Mesenchymal stem cell (in vitro differentiated cells and primary cell): ENCODE measurements around the gene ALDH1A3.

Experiments used
- DNase-seq: peaks from one replicate; pipeline ENCODE4 v3.0.0-alpha.2; 2013
- H2AFZ ChIP-seq: one replicate; pipeline ENCODE4 v1.6.1; 2013; ENCODE audit warnings: low read depth, mild to moderate bottlenecking, control low read depth, inconsistent platforms, low read length, moderate library complexity
- H2AK5ac ChIP-seq: 2 replicates; pipeline ENCODE4 v1.6.1; 2013; ENCODE audit warnings: low read length, moderate library complexity, mild to moderate bottlenecking, inconsistent platforms; ENCODE audit not compliant: severe bottlenecking
- H2BK120ac ChIP-seq: one replicate; pipeline ENCODE4 v1.6.1; 2013; ENCODE audit warnings: low read depth, mild to moderate bottlenecking, inconsistent platforms, low read length, moderate library complexity
- H2BK12ac ChIP-seq, 2 experiments: one replicate each; pipeline ENCODE4 v1.6.1; 2013; ENCODE audit warnings: inconsistent platforms in 2 of 2, low read length in 2 of 2, mild to moderate bottlenecking in 2 of 2, moderate library complexity in 2 of 2, control low read depth in 1 of 2
- H2BK15ac ChIP-seq: one replicate; pipeline ENCODE4 v1.6.1; 2013; ENCODE audit warnings: mild to moderate bottlenecking, low read depth, inconsistent platforms; ENCODE audit not compliant: poor library complexity, severe bottlenecking
- H2BK5ac ChIP-seq: 2 replicates; pipeline ENCODE4 v1.6.1; 2013; ENCODE audit warnings: low read depth, mild to moderate bottlenecking, low read length, control low read depth, inconsistent platforms; ENCODE audit not compliant: poor library complexity, severe bottlenecking
- H3K14ac ChIP-seq, 2 experiments: one replicate each; pipeline ENCODE4 v1.6.1; 2013; ENCODE audit warnings: inconsistent platforms in 2 of 2, low read length in 2 of 2, control low read depth in 1 of 2, mild to moderate bottlenecking in 1 of 2, moderate library complexity in 1 of 2
- H3K18ac ChIP-seq, 2 experiments: one replicate each; pipeline ENCODE4 v1.6.1; 2013; ENCODE audit warnings: inconsistent platforms in 2 of 2, low read length in 2 of 2, control low read depth in 1 of 2, low read depth in 1 of 2, mild to moderate bottlenecking in 1 of 2
- H3K23ac ChIP-seq, 2 experiments: one replicate each; pipeline ENCODE4 v1.6.1; 2013; ENCODE audit warnings: inconsistent platforms in 2 of 2, low read length in 2 of 2, mild to moderate bottlenecking in 2 of 2, moderate library complexity in 2 of 2, control low read depth in 1 of 2
- H3K27ac ChIP-seq: 2 replicates; pipeline ENCODE4 v1.5.1; 2013; ENCODE audit warnings: mild to moderate bottlenecking, moderate library complexity, low read length, control low read depth, inconsistent platforms; ENCODE audit not compliant: poor library complexity, severe bottlenecking
- H3K27me3 ChIP-seq, 2 experiments: 2 replicates each; pipeline versions ENCODE4 v1.6.1 to v1.7.0; 2013; ENCODE audit warnings: low read length in 2 of 2, mild to moderate bottlenecking in 2 of 2, moderate library complexity in 2 of 2, control low read depth in 1 of 2, inconsistent platforms in 1 of 2; ENCODE audit not compliant: control insufficient read depth in 1 of 2, insufficient read depth in 1 of 2
- H3K36me3 ChIP-seq, 2 experiments: 2 replicates each; pipeline versions ENCODE4 v1.6.1 to v1.7.0; 2013; ENCODE audit warnings: low read length in 2 of 2, control low read depth in 1 of 2, inconsistent platforms in 1 of 2, low read depth in 1 of 2, mild to moderate bottlenecking in 1 of 2; ENCODE audit not compliant: insufficient read depth in 2 of 2, control insufficient read depth in 1 of 2
- H3K4ac ChIP-seq, 2 experiments: one replicate each; pipeline ENCODE4 v1.6.1; 2013; ENCODE audit warnings: inconsistent platforms in 2 of 2, low read length in 2 of 2, mild to moderate bottlenecking in 2 of 2, moderate library complexity in 2 of 2, control low read depth in 1 of 2, low read depth in 1 of 2
- H3K4me1 ChIP-seq: 2 replicates; pipeline ENCODE4 v1.6.1; 2013; ENCODE audit warnings: low read depth, low read length, control low read depth; ENCODE audit not compliant: control insufficient read depth, insufficient read depth
- H3K4me2 ChIP-seq: 2 replicates; pipeline ENCODE4 v1.6.1; 2013; ENCODE audit warnings: low read length, mild to moderate bottlenecking, inconsistent platforms; ENCODE audit not compliant: poor library complexity, severe bottlenecking
- H3K4me3 ChIP-seq, 2 experiments: 2 replicates each; pipeline versions ENCODE4 v1.5.1 to v1.7.0; 2013; ENCODE audit warnings: low read length in 2 of 2, mild to moderate bottlenecking in 2 of 2, control low read depth in 1 of 2, low read depth in 1 of 2; ENCODE audit not compliant: insufficient read depth in 1 of 2
- H3K79me1 ChIP-seq: replicated peaks from 2 replicates; pipeline ENCODE4 v1.6.1; 2013; ENCODE audit warnings: mild to moderate bottlenecking, control low read depth, low read length, inconsistent platforms; ENCODE audit not compliant: poor library complexity, severe bottlenecking
- H3K9ac ChIP-seq: 2 replicates; pipeline ENCODE4 v1.7.0; 2013; ENCODE audit warnings: mild to moderate bottlenecking, low read length, moderate library complexity
- H3K9me3 ChIP-seq: 2 replicates; pipeline ENCODE4 v1.7.0; 2013; ENCODE audit warnings: mild to moderate bottlenecking, low read length; ENCODE audit not compliant: control insufficient read depth
- H4K8ac ChIP-seq: one replicate; pipeline ENCODE4 v1.6.1; 2013; ENCODE audit warnings: inconsistent platforms, mild to moderate bottlenecking, low read length, moderate library complexity
- H4K91ac ChIP-seq: one replicate; pipeline ENCODE4 v1.6.1; 2013; ENCODE audit warnings: mild to moderate bottlenecking, low read length, inconsistent platforms
- WGBS: methylation state at CpG from one replicate; pipeline ENCODE4 v1.1.7; 2013; ENCODE audit warnings: mixed read lengths; 5-methylcytosine and 5-hydroxymethylcytosine counted together

ALDH1A3 gene

DNA sequence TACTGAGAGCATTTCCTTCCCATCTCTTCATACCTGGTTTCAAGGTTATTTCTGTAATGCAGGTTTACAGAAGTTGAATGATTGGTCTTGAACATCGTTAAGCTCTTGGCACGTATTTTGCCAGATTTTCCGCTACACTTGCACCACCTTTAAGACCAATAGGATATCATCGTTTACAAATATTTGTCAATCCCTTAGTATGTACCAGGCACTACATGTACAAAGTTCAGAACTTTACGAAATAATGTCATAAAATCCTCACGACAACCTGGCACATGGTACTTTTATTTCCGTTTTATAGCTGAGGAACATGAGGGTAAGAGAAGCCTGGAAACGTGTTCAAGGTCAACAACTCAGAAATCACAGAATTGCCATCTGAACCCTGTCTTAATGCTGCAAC lies 45.8 kb downstream of the ALDH1A3 start:
- Histone ChIP-seq H2BK5ac (no peak overlapping the region), H3K36me3 (peaks cover 3 to 58% of the 10 kb centered on the region in 2 experiments), H2BK15ac (no peak overlapping the region), H3K9me3 (no peaks in the 10 kb centered on the region), H3K9ac (no peak overlapping the region), H3K4me2 (no peak overlapping the region), H3K4ac (no peak overlapping the region), H4K8ac (no peak overlapping the region), H3K27ac (no peak overlapping the region), H2AFZ (no peak overlapping the region), H3K23ac (no peak overlapping the region), H3K79me1 (no peaks in the 10 kb centered on the region), H3K14ac (no peak overlapping the region), H2BK120ac (no peak overlapping the region), H3K18ac (no peak overlapping the region), H3K27me3 (peaks cover 0 to 17% of the 10 kb centered on the region in 2 experiments), H3K4me1 (peaks cover 7% of the 10 kb centered on the region), H3K4me3 (no peak overlapping the region), H2AK5ac (no peak overlapping the region), H4K91ac (no peak overlapping the region), H2BK12ac (no peak overlapping the region)
- DNase-seq = no peak
- WGBS = 96% methylated on average over 8 of the region's 8 CpGs

DNA sequence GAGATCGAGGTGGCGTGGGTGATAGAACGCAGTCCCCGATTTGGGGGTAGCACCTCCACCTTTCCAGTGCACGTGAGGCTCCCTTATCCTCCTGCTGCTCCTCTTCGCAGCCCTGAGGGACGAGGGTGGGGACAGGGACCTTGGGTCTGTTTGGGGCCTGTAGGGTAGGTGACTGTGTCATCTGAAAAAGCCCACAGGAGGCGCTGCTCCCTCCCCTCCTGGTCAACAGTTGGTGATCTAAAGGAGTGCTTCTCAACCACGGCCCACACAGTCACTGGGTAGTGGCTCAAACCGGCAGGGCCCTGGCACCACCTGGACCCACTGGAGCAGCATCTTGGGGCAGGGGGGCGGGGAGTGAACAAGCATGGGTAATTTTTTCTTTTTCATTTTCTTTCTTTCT lies 46.6 kb downstream of the ALDH1A3 start:
- H3K79me1 ChIP-seq = no peaks in the 10 kb centered on the region
- peaks cover 3 to 62% of the 10 kb centered on the region in 2 experiments for H3K36me3 ChIP-seq
- no peak overlapping the region for H2AFZ ChIP-seq
- H2BK5ac ChIP-seq = no peak overlapping the region
- no peak overlapping the region for H3K27ac ChIP-seq
- no peak overlapping the region for H3K14ac ChIP-seq
- no peak overlapping the region for H2AK5ac ChIP-seq
- H4K91ac ChIP-seq = no peak overlapping the region
- no peak overlapping the region for H4K8ac ChIP-seq
- no peak for DNase-seq
- no peak overlapping the region for H3K4me3 ChIP-seq
- H3K4me1 ChIP-seq = peaks cover 7% of the 10 kb centered on the region
- no peaks in the 10 kb centered on the region for H3K9me3 ChIP-seq
- peaks cover 0 to 9% of the 10 kb centered on the region in 2 experiments for H3K27me3 ChIP-seq
- H3K4me2 ChIP-seq = no peak overlapping the region
- H2BK15ac ChIP-seq = no peak overlapping the region
- no peak overlapping the region for H3K4ac ChIP-seq
- no peak overlapping the region for H3K23ac ChIP-seq
- no peak overlapping the region for H2BK120ac ChIP-seq
- no peak overlapping the region for H3K9ac ChIP-seq
- 87% methylated on average over 8 of the region's 11 CpGs for WGBS
- H3K18ac ChIP-seq = no peak overlapping the region
- H2BK12ac ChIP-seq = no peak overlapping the region

DNA sequence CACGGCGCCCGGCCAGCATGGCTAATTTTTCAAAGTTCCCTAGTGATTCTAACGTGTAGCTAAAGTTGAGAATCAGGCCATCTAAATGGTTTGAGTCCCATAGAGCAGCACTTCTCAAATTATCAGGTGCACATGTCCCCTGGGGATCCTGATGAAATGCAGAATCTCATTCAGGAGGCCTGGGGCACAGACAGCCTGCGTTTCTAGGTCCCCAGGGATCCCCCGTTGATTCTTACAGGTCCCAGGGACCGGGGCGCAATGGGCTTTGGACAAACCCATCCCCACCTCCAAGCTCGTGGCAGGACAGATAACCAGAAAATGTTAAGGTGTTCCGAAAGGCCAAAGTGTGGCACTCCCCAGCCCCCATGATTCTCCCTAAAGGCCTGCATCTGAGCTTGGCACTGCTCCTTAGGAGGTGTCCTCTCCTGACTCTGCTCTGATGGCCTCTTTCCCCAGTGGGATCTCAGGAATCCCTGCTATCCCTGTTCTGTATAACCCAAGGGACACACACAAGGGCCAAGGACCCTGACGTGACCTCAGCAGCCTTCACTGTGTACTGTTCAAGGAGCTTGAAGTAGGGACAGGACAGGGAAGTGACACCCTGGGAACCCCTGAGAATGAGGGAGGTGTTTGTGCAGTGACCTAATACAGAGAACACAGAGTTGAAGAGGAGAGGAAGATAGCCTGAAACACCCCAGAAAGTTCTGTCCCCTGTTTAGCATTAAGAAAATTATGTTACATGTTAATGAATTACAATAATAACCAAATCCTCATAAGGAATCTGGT lies 47.5 kb downstream of the ALDH1A3 start:
- no peak overlapping the region for H4K91ac ChIP-seq
- no peak overlapping the region for H2AFZ ChIP-seq
- H2AK5ac ChIP-seq = no peak overlapping the region
- no peak overlapping the region for H3K23ac ChIP-seq
- no peak overlapping the region for H4K8ac ChIP-seq
- H3K4me3 ChIP-seq = no peak overlapping the region
- no peak overlapping the region for H3K27ac ChIP-seq
- no peak overlapping the region for H3K9ac ChIP-seq
- H2BK15ac ChIP-seq = no peak overlapping the region
- no peaks in the 10 kb centered on the region for H3K9me3 ChIP-seq
- 81% methylated on average over 11 of the region's 11 CpGs for WGBS
- H3K18ac ChIP-seq = no peak overlapping the region
- no peak overlapping the region for H2BK12ac ChIP-seq
- H2BK120ac ChIP-seq = no peak overlapping the region
- DNase-seq = no peak
- peaks cover 7% of the 10 kb centered on the region for H3K4me1 ChIP-seq
- H3K4ac ChIP-seq = no peak overlapping the region
- H2BK5ac ChIP-seq = no peak overlapping the region
- no peak overlapping the region for H3K4me2 ChIP-seq
- H3K14ac ChIP-seq = no peak overlapping the region
- H3K27me3 ChIP-seq = peaks cover 0 to 5% of the 10 kb centered on the region in 2 experiments
- H3K79me1 ChIP-seq = no peaks in the 10 kb centered on the region
- peaks cover 3 to 69% of the 10 kb centered on the region in 2 experiments for H3K36me3 ChIP-seq

DNA sequence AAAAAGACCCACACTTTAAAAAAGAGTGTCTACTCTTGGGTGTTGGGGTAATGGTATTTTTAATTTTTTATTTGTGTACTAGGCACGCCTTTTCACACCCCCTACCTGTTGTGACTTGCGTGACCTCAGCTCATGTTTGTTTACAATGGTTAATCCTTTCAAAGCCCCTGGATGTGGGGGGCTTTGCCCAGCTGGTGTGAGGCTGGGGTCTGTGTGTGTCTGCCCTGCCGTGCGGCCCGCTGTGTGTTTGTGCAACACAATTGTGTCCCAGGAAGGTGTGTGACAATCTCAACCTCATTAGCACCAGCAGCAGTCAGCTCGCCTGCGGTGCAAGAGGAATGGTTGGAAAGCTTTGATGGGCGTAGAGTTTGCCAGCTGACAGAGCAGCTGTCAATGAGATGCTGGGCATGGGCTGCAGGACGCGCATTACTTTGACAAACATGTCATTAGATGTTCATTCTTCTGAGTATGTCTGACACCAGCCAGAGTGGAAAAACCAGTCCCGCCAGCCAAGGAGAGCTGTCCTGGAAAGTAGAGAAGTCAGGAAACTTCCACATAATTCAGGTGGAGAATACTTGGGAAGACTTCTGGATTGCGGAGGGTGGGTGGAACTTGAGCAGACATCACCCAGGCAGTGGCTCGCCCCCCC lies 49.1 kb downstream of the ALDH1A3 start:
- Histone ChIP-seq H2AK5ac (no peak overlapping the region), H2BK120ac (no peak overlapping the region), H3K27me3 (no peaks in the 10 kb centered on the region), H4K91ac (no peak overlapping the region), H3K18ac (no peak overlapping the region), H3K79me1 (no peaks in the 10 kb centered on the region), H3K4me2 (no peak overlapping the region), H3K9me3 (no peaks in the 10 kb centered on the region), H3K36me3 (peaks cover 3 to 68% of the 10 kb centered on the region in 2 experiments), H3K4me3 (no peak overlapping the region), H2AFZ (no peak overlapping the region), H2BK5ac (no peak overlapping the region), H4K8ac (no peak overlapping the region), H2BK15ac (no peak overlapping the region), H3K14ac (no peak overlapping the region), H3K27ac (no peak overlapping the region), H2BK12ac (no peak overlapping the region), H3K23ac (no peak overlapping the region), H3K9ac (no peak overlapping the region), H3K4me1 (peaks cover 7% of the 10 kb centered on the region), H3K4ac (no peak overlapping the region)
- WGBS = 92% methylated on average over 13 of the region's 13 CpGs
- DNase-seq = no peak
